ENCODE measurements around the gene TMEM161A. TPM values are rescaled to one million over a fixed set of nuclear protein-coding genes. Genes with fewer than 3 reads are reported as not detected.
A peak's percentile ranks its signal among the peaks of the same experiment; 100 is the strongest.

Gene TMEM161A
- total RNA-seq, 6 experiments from 2014 or later: 20.2 to 29.4 (median 22.2) TPM

GRCh38 chr19:19120308-19121231 is 17.7 kb downstream of the TMEM161A start:
- Histone ChIP-seq H3K4me1 (no peaks in the 10 kb centered on the region), H3K27ac (no peak overlapping the region), H3K27me3 (no peaks in the 10 kb centered on the region), H3K9me3 (no peaks in the 10 kb centered on the region), H3K4me3 (no peak overlapping the region), H3K36me3 (peaks cover 0 to 7% (median 0%) of the 10 kb centered on the region in 4 donors)
- intact Hi-C loops (cut with DNase I): no loop called here
- peak; percentile 62 to 88 (median 74) for ATAC-seq
- peak; percentile 38 to 82 (median 60) for DNase-seq
- TF ChIP-seq POLR2A (IDR thresholded peaks at IDR 0.05): no peak
- TF ChIP-seq, protein P1, sequence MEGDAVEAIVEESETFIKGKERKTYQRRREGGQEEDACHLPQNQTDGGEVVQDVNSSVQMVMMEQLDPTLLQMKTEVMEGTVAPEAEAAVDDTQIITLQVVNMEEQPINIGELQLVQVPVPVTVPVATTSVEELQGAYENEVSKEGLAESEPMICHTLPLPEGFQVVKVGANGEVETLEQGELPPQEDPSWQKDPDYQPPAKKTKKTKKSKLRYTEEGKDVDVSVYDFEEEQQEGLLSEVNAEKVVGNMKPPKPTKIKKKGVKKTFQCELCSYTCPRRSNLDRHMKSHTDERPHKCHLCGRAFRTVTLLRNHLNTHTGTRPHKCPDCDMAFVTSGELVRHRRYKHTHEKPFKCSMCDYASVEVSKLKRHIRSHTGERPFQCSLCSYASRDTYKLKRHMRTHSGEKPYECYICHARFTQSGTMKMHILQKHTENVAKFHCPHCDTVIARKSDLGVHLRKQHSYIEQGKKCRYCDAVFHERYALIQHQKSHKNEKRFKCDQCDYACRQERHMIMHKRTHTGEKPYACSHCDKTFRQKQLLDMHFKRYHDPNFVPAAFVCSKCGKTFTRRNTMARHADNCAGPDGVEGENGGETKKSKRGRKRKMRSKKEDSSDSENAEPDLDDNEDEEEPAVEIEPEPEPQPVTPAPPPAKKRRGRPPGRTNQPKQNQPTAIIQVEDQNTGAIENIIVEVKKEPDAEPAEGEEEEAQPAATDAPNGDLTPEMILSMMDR (IDR thresholded peaks at IDR 0.05): no peak
- 52% methylated on average over 8 of the region's 39 CpGs for WGBS (ENCODE audit: insufficient coverage, low coverage, low lambda C conversion rate, missing lambda C conversion rate)

DNA sequence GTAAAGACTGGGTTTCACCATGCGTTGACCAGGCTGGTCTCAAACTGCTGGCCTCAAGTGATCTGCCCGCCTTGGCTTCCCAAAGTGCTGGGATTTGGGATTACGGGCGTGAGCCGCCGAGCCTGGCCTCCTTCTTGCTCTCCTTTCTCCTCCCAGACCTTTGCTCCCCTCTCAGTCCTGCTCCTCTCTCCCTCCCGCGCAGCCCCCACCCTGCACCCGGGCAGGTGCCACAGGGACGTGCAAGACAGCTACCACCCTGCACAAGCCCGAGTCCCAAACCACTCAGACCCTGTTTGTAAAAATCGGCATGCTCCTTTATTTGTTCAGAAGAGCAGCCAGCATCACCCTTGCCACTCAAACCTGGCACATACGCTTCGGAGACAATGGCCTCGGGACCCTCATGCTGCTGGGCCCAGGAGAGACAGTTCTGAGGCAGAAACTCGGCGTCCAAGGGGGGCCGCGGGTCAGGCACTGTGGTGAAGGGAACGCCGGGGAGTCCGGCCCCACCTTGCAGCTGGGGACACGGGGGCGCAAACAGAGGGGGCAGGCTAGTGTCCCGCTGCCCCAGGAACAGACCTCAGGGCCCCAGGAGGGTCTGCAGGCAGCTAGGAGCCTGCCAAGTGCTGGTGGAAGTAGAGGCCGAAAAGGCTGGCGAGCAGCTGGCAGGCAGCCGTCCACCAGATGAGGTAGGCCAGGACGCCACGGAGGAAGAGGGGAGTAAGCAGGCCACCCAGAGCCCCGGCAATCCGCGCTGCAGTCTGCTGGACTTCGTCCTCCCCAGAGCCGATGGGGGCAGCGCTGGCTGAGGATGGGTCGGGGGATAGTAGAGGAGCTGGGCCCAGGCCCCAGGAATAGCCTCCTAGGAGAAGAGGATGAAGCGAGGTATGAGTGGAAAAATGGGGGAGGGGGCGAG is 18.7 kb downstream of the TMEM161A start:
- Histone ChIP-seq H3K27me3 (no peaks in the 10 kb centered on the region), H3K9me3 (no peaks in the 10 kb centered on the region), H3K36me3 (peaks cover 0 to 7% (median 0%) of the 10 kb centered on the region in 4 donors), H3K27ac (no peak overlapping the region), H3K4me1 (no peaks in the 10 kb centered on the region), H3K4me3 (no peak overlapping the region)
- ATAC-seq: peak in 2 of 4 donors; percentile 3 to 4
- DNase-seq: peak in 1 of 3 donors; percentile 40
- intact Hi-C loops (cut with DNase I): loop anchor here (10.0 kb wide), 1 partner anchor 65 kb away; no protein-coding TSS in a partner anchor
- TF ChIP-seq POLR2A (IDR thresholded peaks at IDR 0.05): no peak
- TF ChIP-seq, protein P1 (IDR thresholded peaks at IDR 0.05): no peak
- WGBS (ENCODE audit: insufficient coverage, low coverage, low lambda C conversion rate, missing lambda C conversion rate): 72% methylated on average over 16 of the region's 39 CpGs

DNA sequence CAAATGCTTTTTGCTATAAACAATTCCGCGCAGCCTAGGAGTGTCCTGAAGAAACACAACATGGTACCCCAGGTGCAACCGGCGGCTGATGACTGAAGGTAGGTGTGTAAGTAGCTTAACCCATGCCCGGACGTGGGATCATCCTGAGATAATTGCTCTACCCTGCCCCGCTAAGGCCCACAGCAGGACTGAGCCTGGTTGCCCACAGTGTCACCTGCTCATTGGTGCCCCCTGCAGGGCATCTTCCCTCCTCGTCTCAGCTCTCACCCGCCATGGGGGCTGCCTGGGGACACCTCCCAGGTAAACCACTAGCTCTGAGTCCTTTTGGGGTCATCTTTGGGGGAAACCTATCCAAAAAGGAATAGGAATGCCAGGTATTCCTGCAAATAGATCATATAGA is 22.3 kb downstream of the TMEM161A start:
- Histone ChIP-seq H3K9me3 (no peaks in the 10 kb centered on the region), H3K4me1 (peaks cover 0 to 17% (median 8%) of the 10 kb centered on the region in 4 donors), H3K27ac (no peak overlapping the region), H3K4me3 (no peak overlapping the region), H3K27me3 (no peaks in the 10 kb centered on the region), H3K36me3 (peaks cover 0 to 7% (median 0%) of the 10 kb centered on the region in 4 donors)
- ATAC-seq (peak; percentile 25 to 59 (median 52)), DNase-seq (peak in 2 of 3 donors; percentile 68 to 73)
- no CpG with 5 or more reads among the region's 9 CpGs for WGBS (ENCODE audit: insufficient coverage, low coverage, low lambda C conversion rate, missing lambda C conversion rate)
- TF ChIP-seq POLR2A (IDR thresholded peaks at IDR 0.05): no peak
- TF ChIP-seq, protein P1 (IDR thresholded peaks at IDR 0.05): peak; percentile 52 to 66 (median 64)
- intact Hi-C loops (cut with DNase I): loop anchor here (10.0 kb wide), 1 partner anchor 61 kb away; no protein-coding TSS in a partner anchor

DNA sequence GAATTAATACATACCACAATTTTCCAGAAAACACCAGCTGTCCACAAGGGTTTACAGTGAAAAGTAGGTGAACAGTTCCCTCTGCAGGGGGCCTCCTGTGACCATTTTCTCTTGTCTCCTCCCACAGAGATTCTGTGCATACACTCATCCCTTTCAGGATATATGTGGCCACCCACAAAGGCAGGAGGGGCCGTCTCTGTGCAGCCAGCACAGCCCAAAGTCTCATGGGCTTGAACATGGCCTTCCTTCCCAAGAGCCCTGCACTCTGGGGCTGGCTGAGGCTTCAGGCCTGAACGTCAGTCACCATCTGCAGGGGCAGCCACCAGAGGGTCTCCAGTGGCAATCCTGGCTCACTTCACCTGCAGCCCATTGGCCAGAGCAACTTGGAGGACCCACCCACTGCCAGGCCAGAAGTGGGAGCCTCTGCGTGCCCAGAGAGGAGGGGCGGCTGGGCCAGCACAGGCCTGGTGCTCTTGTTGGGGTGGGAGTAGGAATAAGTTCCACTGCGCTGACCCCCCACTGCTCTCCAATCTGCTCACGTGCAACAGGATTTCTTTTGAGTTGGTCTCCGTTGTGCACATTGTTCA is 25.1 kb downstream of the TMEM161A start:
- Histone ChIP-seq H3K36me3 (no peaks in the 10 kb centered on the region), H3K9me3 (no peaks in the 10 kb centered on the region), H3K27ac (peak overlapping the region in 1 of 3 donors; percentile 95), H3K27me3 (no peaks in the 10 kb centered on the region), H3K4me3 (no peak overlapping the region), H3K4me1 (peaks cover 0 to 24% (median 10%) of the 10 kb centered on the region in 4 donors)
- intact Hi-C loops (cut with DNase I): loop anchor here (10.0 kb wide), 1 partner anchor 58 kb away; no protein-coding TSS in a partner anchor
- ATAC-seq: peak in 1 of 4 donors; percentile 13
- DNase-seq: peak in 1 of 3 donors; percentile 44
- 50% methylated on average over 2 of the region's 7 CpGs for WGBS (ENCODE audit: insufficient coverage, low coverage, low lambda C conversion rate, missing lambda C conversion rate)
- TF ChIP-seq, protein P1 (IDR thresholded peaks at IDR 0.05): peak in 1 of 4 donors; percentile 15
- TF ChIP-seq POLR2A (IDR thresholded peaks at IDR 0.05): peak; percentile 10
